Measurements from ENCODE around the gene CD44. TPM values are rescaled to one million over a fixed set of nuclear protein-coding genes. Genes with fewer than 3 reads are reported as not detected.

Gene CD44
- total RNA-seq, 1 experiment from 2014 or later: 316 TPM

DNA sequence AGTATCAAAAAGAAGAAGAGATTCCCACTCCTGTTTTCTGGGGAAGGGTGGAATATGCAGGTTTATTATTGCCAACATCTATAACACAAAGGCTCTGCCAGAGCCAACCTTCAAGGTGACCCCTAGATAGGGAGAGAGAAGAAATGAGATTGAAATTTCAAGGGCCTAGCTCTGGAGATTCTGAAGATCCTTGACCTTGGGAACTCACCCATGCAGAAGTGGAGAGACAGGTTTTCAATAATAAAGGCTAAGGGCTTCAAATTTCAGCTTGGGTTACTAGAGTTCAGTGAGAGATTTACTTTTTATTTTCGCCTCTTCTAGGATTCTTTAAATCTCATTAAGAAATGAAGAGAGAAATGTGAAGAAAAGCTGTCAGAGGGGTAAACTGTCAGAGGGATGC lies 98.4 kb downstream of the CD44 start:
- no peak for DNase-seq (ENCODE audit: low read depth)

DNA sequence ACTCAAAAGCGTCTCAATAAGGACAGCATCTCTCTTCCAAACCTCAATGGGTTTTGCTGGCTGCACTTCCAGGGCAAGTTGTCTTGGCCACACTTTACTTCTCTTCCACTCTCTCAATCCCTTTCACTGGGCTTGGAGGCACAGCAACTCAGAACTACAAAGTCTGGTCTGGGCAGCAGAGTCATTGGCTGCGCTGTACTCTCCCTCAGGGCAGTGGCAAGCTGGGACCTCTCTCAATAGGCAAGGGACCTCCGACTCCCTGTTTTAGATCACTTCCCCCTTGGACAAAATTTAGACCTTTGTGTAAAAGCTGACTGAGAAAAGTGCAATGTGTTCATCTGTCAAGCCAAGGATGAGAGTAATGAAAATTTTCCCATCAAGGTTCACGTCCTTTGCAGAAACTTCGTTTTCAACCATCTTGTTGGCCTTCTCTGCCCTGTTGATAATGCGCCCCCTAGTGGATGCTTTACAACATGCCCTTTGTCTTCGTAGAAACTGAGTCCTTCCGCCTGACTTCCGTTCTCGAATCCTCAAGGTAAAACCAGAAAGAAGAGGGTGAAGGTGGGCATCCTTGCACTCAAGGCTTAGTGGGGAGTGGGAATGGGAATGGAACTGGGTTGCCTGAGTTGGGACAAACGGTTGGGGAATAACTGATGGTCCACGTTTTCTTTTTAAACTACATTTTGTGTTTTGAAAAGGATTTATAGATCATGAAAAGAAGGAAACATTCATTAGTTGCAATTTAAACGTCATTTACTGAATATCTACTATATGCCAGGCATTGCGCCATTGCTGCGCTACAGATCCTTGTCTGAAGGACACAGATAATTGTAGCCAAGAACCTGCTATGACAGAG lies 99.1 kb downstream of the CD44 start:
- DNase-seq (ENCODE audit: low read depth): peak; percentile 74

DNA sequence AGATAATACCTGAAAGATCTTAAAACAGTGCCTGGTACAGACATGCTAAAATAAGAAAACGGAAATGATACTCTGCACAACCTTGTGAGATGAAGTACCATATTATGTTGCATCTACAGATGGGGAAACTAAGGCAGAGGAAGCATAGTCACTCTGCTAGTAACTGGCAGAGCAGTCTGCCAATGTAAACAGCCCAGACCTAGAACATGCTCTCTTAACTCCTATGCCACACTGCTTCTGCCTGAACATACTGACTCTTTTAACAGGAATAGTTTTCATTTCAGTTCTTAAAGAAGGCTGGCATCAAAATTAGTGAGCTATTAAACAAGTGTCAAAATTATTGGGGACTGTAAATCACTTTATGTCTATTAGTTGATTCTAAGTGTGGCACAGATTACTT lies 99.9 kb downstream of the CD44 start:
- DNase-seq (ENCODE audit: low read depth): no peak

DNA sequence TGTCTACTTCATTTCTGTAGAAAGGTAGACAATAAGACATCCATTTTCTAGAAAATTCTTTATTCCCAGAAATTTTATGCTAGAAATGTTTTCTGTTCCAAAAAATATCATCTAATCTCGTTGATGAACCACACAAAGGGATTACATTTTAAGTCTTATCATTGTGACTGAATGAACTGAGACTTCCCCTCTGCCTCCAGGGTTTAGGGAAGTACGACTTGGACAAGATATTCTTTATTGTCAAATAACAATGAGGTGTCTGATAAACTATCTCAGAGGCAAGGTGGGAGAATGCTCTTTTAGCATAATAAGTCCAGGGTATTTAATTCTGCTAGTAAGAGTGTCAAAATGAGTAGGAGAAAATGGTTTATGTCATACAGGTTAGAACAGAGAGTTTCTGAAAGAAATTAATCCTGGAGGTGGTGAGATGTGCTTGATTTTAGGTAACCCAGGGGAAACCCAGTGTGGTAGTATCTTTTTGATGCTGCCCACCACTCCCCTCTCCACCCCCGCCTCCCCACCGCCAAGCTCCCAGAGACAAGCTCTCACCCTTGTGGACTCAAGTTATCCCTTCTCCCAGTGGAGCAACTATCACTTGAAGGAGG lies 100.6 kb downstream of the CD44 start:
- DNase-seq (ENCODE audit: low read depth): no peak

DNA sequence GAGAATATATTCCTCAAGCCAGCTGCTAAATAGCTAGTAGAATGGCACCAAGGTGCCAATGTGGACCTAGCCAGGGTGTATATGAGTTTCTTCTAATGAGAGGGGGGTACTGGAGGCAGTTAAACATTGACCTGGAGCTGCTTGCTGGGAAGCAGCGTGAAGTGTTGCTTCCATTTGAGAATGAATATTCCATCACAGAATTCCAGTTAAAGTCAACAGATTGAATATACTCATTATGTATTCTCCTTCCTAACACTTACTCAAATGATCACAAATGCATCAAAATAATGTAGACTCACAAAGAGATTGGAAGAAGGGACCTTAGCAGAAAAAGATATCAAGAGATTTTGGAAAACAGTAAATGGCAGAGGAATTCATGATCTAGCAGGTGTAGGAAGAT lies 102.1 kb downstream of the CD44 start:
- no peak for DNase-seq (ENCODE audit: low read depth)

DNA sequence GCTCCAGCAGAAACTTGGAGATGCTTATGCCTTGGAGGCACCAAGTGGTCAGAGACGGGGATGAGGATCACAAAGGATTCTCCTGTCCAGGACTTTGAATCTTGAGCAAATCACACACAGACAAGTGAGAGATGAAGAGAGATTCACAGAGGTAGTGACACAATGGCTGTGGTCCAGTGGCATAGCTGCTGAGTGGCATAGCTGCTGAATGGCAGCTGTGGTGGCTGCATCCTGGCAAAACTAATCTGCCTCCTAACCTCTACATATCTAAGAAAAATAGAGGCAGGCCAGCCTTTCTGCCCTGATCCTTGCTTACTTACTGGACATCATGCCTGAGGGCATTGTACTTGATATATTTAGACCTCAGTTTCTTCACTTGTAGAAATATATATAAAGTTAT lies 102.6 kb downstream of the CD44 start:
- DNase-seq (ENCODE audit: low read depth): no peak

DNA sequence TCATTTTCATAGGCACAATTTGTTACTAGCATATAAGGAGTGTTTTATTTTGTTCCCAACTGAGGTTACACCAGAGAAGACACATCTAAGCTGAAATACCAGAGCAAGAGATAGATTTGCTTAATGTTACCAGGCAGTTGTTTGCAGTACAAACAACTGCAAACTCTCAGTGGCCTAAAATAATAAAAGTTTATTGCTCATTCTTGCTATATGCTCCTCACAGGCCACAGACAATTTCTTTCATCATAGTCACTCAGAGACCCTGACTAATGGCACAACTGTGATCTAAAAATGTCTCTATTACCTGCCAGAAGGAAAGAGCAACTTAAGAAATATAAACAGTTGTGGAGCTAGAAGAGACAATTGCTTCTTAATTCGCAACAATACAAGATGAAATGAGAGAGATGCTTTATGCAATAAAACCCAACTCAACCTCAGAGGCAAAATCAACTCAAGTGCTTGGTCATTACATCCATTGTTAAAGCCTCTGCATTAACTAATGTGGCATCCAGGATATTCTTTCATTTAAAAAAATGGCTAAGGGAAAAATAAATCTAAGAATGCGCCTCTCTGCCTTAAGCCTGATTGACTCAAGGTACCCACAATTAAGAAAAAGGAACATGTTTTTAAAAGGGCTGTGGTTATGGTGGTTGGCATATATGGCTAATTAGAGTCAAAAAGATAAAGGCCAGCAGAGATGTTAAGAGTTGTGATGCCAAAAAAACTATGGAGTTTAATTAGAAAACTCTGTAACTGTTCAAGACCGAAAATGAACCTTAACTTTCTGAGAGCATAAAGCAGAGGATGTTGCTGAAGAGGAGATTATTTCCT lies 103.7 kb downstream of the CD44 start:
- no peak for DNase-seq (ENCODE audit: low read depth)

DNA sequence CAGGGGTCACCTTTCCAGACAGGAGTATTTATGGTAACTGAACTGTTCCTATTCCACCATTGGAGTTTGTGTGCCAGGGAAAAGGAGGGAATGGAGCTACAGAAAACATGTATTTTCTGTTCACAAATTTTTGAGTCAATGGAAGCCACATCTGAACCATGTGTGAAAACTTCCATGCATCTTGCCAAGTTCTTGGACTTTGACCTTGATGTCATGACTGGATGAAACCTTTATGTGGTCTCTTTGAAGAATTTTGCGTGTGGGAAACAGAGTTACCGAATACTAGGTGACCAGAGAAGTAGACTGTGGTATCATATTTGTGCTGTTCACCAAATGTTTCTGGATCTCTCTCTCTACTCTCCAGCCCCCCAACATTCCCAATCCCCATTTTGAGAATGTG lies 104.8 kb downstream of the CD44 start:
- DNase-seq (ENCODE audit: low read depth): no peak

DNA sequence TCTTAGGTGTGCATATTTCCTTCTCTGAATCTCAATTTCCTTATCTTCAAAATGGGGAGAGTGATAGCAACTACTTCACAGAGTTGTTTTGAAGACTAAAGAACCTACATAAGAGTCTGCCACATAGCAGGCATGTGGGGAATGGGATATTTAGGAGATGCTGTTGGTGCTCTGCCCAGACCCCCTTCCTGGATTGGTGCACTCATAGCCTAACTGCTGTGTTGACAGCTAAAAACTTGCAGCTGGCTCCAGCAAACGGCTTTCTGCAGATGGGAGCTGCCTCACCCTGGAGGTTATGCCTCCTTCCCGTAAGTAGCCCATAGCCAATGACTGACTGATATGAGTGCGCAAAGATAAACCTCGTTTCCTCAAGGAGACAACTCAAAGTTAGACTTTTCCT lies 106.1 kb downstream of the CD44 start:
- DNase-seq (ENCODE audit: low read depth): no peak

DNA sequence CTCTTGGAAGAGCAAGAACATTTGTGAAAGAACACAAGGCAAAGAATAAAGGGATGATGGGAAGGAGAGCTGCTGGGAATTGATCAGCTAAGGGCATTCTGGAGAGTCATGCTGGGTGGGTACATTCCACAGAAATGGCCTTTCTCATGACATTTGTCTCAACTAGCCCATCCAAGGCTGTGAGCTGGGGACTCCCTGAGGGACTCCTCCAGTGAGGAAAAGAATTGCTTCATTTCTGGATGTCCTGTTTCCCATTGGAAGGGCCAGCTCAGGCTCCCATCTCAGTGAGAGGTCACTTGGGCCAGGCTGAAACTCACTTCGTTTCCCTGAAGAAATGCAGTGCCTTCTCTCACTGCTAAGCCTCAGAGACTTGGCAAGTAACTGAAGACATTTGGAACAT lies 106.8 kb downstream of the CD44 start:
- no peak for DNase-seq (ENCODE audit: low read depth)

DNA sequence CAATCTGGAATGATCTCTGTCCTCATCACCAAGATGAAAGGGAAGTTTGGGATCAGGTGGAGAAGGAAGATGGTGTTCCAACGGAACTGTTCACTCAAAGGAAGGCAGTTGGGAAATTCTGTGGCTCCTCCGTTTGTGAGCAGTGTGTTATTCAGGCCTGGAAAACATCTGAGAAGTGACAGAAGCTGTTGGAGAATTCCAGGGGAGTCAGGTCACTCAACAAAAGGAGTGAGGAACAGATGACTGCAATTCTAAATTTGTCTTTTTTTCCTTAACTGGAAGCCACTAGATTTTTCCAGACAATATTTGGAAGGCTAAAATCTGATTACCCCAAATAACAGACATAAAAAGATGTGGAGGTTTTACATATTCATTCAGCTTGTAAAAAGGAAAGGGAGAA lies 107.8 kb downstream of the CD44 start:
- DNase-seq (ENCODE audit: low read depth): no peak

DNA sequence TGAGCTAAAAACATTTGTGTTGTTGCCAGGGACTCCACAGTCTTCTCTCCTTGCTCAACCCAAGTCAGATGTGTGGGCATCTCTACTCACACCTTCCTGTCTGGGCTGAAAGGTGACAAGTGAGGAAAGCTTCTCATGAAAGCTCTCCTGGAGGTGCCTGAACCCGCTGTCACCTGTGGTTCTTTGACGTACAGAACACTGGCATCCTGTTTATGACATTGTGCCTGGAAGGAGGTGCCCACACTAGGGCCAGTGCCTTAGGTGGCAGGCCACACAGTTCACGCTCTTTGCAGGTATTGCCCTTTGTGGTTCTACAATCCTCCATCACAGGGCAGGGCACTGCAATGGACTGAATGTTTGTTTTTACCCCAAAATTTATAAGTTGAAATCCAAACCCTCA lies 108.5 kb downstream of the CD44 start:
- no peak for DNase-seq (ENCODE audit: low read depth)

DNA sequence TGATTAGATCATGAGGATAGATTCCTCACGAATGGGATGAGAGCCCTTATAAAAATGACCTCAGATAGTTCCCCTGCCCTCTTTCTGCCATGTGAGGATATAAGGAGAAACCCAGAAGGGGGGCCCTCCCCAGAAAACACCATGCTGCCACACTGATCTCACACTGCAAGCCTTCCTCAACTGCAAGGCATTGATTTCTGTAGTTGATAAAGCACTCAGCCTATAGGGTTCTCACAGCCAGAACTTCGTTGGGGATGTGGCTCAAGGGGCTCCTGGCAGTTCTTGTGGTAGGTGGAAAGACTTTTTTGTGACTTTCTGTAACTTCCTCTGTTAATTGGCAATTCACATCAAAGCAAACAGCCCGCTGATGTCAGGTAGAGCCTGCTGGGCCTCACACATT lies 108.9 kb downstream of the CD44 start:
- DNase-seq (ENCODE audit: low read depth): no peak

DNA sequence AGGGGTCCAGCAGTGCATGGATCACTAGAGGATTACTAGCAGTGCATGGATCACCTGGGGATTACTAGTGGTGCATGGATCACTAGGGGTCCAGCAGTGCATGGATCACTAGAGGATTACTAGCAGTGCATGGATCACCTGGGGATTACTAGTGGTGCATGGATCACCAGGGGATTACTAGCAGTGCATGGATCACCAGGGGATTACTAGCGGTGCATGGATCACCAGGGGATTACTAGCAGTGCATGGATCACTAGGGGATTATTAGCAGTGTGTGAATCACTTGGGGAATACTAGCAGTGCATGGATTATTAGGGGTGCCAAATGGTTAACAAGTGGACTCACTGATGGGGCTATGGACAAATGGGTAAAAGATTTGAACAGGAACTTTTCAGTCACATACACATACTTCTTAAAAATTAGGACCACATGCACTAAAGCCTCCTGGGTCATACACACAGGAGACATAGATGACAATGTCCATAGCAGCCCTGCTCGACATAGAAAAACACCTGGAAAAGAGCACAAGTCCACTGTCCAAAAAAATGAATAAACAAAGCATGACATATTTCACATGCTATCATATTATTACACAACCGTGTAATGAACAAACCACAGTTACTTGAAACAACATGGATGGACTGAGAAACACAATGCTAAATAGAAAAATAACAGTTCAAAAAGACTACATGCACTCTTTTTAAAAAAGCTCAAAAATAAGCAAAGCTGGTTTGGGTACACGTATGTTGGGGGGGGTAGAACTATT lies 109.8 kb downstream of the CD44 start:
- DNase-seq (ENCODE audit: low read depth): no peak

DNA sequence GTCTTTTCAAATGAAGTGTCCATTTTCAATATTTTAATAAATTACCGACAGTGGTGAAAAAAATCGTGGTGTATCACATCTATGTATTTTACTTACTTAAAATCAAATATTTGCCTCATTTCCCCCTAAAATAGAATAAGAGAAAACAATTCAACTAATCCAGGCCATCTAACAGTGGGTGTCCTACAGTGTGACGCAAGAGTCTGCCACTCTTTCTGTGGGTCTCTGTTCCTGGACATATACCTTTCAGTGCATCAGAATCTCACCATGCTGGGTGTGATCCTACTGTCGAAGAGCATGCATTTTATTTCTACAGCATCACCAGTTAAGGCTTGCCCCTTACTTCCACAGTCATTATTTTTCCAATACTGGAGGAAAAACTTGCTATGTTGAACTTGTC lies 111.2 kb downstream of the CD44 start:
- no peak for DNase-seq (ENCODE audit: low read depth)

DNA sequence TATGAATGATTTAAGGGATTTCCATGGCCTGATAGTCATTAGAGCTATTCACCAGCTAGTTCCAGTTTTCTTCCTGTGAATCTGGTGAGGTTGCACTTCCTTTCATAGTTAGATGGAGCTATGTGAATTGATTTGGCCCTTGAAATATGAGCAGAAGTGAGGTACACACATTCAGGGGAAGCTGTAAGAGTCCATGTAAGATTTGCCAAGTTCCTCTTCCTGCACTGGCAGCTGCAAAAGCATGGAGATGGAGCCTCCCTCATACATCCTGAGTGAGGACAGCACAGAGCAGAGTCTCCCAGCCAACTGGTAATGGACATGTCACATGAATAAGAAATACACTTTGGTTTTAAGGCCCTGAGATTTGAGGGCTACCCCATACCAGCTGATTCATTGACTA lies 111.7 kb downstream of the CD44 start:
- no peak for DNase-seq (ENCODE audit: low read depth)

DNA sequence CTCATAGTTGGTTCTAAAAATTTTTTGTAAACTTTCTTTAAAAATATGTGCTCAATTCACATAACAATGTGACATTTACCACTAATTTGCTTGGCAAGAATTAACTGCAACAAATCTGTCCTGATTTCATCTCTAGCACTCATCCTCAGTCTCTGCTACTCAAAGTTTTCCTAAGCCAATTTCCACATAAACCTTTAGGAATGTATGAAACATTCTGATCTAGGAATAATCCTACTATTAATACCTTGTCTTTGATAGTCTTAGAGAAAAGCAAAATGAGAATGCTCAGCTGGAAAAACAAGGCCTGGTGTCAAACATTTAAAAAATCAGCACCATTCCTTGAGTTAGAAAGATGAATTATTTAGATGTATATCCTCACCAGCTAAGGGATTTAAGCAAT lies 114.3 kb downstream of the CD44 start:
- DNase-seq (ENCODE audit: low read depth): no peak

DNA sequence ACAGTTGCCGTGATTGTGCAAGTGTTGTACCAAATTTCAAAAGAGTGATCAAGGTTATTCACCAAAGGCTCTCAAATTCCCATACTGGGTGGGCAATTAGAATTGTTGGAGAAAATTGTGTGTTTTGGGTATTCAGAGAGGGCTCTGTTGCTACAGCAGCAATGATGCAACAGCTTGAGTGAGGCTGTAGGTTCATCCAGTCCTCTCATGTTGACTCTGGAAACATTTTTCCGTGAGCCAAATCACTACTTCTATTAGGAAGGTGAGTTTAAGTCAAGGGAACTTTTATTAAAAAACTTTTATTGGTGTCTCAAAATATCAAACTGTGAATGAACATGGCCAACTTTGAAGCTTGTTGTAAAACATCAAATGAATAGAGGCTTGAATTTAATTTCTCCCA lies 116.5 kb downstream of the CD44 start:
- no peak for DNase-seq (ENCODE audit: low read depth)

DNA sequence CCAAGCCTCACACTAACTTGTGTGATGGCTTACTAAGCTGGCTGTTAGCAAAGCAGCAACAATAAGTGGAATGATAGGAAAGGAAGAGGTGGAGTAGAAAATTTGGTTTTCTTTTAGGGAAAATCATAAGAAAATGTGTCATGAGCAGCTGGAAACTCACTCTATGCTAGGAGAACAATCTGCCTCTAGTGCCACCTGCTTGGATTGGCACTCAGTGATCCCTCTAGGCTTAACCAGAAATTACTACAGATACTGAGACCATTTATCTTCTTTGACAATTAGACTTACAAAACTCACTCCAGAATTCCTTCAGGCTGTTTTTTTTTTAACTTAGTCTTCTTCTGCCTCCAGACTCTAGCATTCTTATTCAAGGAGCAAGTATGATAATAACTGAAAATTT lies 117.3 kb downstream of the CD44 start:
- no peak for DNase-seq (ENCODE audit: low read depth)

DNA sequence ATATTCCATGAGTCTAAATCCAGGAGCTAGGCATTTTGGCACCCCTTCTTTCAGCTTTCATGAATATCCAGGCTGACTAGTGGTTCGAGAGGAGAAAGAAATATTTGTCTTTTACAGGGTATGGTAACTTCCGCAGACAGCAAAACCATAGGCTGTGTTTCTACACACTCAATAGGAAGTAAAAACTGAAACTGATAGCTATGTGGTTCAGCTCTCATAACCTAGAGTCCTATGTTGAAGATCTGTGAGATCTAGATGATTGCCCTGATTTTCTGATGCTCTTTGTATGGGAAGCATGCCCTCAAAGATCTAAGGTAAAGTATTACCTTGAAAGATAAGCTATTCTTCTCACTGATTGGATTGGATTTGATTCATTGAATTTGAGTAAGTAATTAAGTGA lies 118.3 kb downstream of the CD44 start:
- DNase-seq (ENCODE audit: low read depth): no peak

DNA sequence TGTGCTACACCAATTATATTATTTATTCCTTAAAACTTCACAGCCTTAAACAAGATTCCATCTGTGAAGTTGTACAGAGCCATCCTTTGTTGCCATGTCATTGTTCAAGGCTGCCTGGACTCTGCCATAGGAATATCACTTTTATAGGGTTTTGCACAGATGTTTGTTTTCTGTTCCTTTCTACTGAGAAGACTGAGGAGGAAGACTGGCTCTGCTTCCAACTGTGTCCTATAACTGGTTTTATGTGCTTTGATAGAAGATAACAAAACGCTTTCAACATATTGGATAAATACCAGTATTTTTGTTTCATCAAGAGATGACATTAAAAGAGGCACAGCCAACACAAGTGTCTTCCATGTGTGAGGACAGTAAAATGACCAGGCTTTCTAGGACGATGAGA lies 120.6 kb downstream of the CD44 start:
- DNase-seq (ENCODE audit: low read depth): no peak

DNA sequence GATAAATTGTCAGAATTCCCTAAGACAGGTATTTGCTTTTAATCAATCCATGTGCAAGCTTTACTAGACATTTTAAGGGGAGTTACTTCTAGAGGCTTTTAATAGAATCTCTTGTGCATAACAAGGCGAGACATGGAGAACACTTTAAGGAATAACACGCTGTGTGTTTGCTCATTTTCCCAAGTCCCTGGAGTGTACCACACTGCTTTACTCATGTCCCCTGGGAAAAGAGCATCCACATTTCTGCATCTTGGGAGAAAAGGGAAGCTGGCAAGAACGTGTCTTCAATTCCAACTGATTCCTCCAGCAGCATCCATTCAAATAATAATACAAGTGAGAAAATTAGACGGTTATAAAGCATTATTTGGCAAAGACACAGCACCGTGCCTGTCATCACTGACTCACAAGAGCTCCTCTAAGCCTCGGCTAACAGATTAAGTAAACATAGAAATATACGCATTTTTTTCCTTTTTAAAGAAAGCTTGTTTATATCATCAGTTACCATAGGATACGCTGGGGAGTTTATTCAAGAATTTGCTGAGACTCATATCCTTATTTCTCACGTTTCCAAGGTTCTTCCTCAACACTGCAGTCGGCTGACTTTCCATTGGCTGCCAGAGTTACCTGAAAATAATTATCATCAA lies 121.5 kb downstream of the CD44 start:
- DNase-seq (ENCODE audit: low read depth): peak; percentile 72
